HepG2 (cell line): Measurements from ENCODE around the gene ETFB. TPM values are rescaled to one million over a fixed set of nuclear protein-coding genes. Genes with fewer than 3 reads are reported as not detected.

Experiments used
- ATAC-seq: fragments of 200-7000 bp; cut with Tn5 transposase; 3 replicates; pipeline ENCODE4 v1.9.1; 2020; ENCODE audit warnings: mild to moderate bottlenecking, moderate library complexity
- BruUV-seq: library from RNA; stranded (reverse); fragments of 400-500 nt; replicated peaks from 2 replicates; lab custom pipeline; 2021; lab: Mats Ljungman, UMichigan
- CTCF ChIA-PET: fragments of 300-600 bp; formaldehyde crosslinking; extraction: SDS; loops from one replicate; lab custom pipeline; 2021; ENCODE audit warnings: low total read pairs, inconsistent platforms, low intra/inter-chr PET ratio; lab: Yijun Ruan, JAX
- POLR2A ChIA-PET: fragments of 350-600 bp; sonication (Branson Sonifier 250); formaldehyde crosslinking; loops from one replicate; lab custom pipeline; 2020; ENCODE audit warnings: antibody characterized with exemption, inconsistent platforms; lab: Yijun Ruan, JAX
- DNase-seq: peaks from one replicate; pipeline ENCODE4 v3.0.0-alpha.2; 2015; ENCODE audit warnings: low spot score
- FAIRE-seq: peaks from 3 replicates; lab custom pipeline; 2011; peaks lifted over from hg19 to GRCh38; lab: Jason Lieb, UNC
- H2AFZ ChIP-seq: one replicate; pipeline ENCODE4 v1.6.1; 2011; ENCODE audit warnings: low read length, inconsistent platforms
- H3K27ac ChIP-seq: fragments of 300-600 bp; 3 replicates; pipeline ENCODE4 v1.8.0; 2011; ENCODE audit warnings: mixed run types, mild to moderate bottlenecking, mixed read lengths, low read length, inconsistent platforms; ENCODE audit not compliant: insufficient read depth; ENCODE audit errors: extremely low read length
- H3K27me3 ChIP-seq, 2 experiments: fragments of 200-600 bp in 1 of 2; 2 replicates in 1 of 2; 3 replicates in 1 of 2; pipeline versions ENCODE4 v1.6.0 to v1.8.0; 2011; ENCODE audit warnings: low read length in 2 of 2, mild to moderate bottlenecking in 2 of 2, moderate library complexity in 2 of 2, inconsistent platforms in 1 of 2; ENCODE audit not compliant: insufficient read depth in 2 of 2, control insufficient read depth in 1 of 2
- H3K36me3 ChIP-seq, 2 experiments: fragments of 200-600 bp in 1 of 2; replicated peaks in 1 of 2; 2 replicates in 1 of 2; 3 replicates in 1 of 2; pipeline versions ENCODE4 v1.5.1 to v1.8.0; 2011; ENCODE audit warnings: low read length in 2 of 2, inconsistent platforms in 1 of 2; ENCODE audit not compliant: insufficient read depth in 2 of 2, control insufficient read depth in 1 of 2
- H3K4me1 ChIP-seq: 2 replicates; pipeline ENCODE4 v1.5.1; 2012; ENCODE audit warnings: low read length, inconsistent platforms; ENCODE audit not compliant: insufficient read depth
- H3K4me2 ChIP-seq: 2 replicates; pipeline ENCODE4 v1.6.0; 2011; ENCODE audit warnings: low read depth, low read length, inconsistent platforms
- H3K4me3 ChIP-seq, 3 experiments: fragments of 200-600 bp in 1 of 3; sonication (generic), shearing (Covaris generic) in 1 of 3; replicated peaks in 1 of 3; 2 replicates each; pipeline ENCODE4 v1.5.1; 2011 to 2016; ENCODE audit warnings: low read length in 3 of 3, inconsistent platforms in 2 of 3, low read depth in 2 of 3, mild to moderate bottlenecking in 2 of 3, control low read depth in 1 of 3, mixed read lengths in 1 of 3; ENCODE audit not compliant: insufficient read depth in 1 of 3
- H3K79me2 ChIP-seq: one replicate; pipeline ENCODE4 v1.6.1; 2011; ENCODE audit warnings: low read length, inconsistent platforms; ENCODE audit not compliant: insufficient read depth
- H3K9ac ChIP-seq: 2 replicates; pipeline ENCODE4 v1.6.0; 2011; ENCODE audit warnings: mild to moderate bottlenecking, low read depth, low read length, inconsistent platforms; ENCODE audit not compliant: insufficient read depth
- H3K9me3 ChIP-seq: 2 replicates; pipeline ENCODE4 v1.5.1; 2012; ENCODE audit warnings: mild to moderate bottlenecking, low read length
- H4K20me1 ChIP-seq: 2 replicates; pipeline ENCODE4 v1.6.0; 2011; ENCODE audit warnings: inconsistent platforms, mild to moderate bottlenecking, low read length, moderate library complexity; ENCODE audit not compliant: insufficient read depth
- NFE2L1 ChIP-seq: sonication (generic); formaldehyde crosslinking; IDR thresholded peaks from 2 replicates; pipeline ENCODE4 v1.4.0; 2020; ENCODE audit warnings: missing genetic modification reagents, mild to moderate bottlenecking, borderline replicate concordance
- PAF1 ChIP-seq: IDR thresholded peaks from 2 replicates; pipeline ENCODE4 v1.6.1; 2016; ENCODE audit warnings: missing genetic modification reagents, missing compliant biosample characterization
- PLSCR1 ChIP-seq: sonication (generic); formaldehyde crosslinking; IDR thresholded peaks from 2 replicates; pipeline ENCODE4 v1.5.0; 2020; ENCODE audit warnings: missing genetic modification reagents, mild to moderate bottlenecking, borderline replicate concordance
- RBFOX2 ChIP-seq: fragments of 200-400 bp; formaldehyde crosslinking; IDR thresholded peaks from 2 replicates; pipeline ENCODE4 v1.6.1; 2017; ENCODE audit warnings: low read depth, mild to moderate bottlenecking, low read length
- ZFP62 ChIP-seq: sonication (generic); formaldehyde crosslinking; IDR thresholded peaks from 2 replicates; pipeline ENCODE4 v1.4.0; 2020; ENCODE audit warnings: missing genetic modification reagents
- ZFY ChIP-seq: sonication (generic); formaldehyde crosslinking; IDR thresholded peaks from 2 replicates; pipeline ENCODE4 v1.4.0; 2020; ENCODE audit warnings: missing genetic modification reagents
- ZMYM3 ChIP-seq: sonication (generic); formaldehyde crosslinking; IDR thresholded peaks from 2 replicates; pipeline ENCODE4 v1.5.1; 2020; ENCODE audit warnings: mild to moderate bottlenecking, missing genetic modification reagents
- ZNF329 ChIP-seq: sonication (generic); formaldehyde crosslinking; IDR thresholded peaks from 2 replicates; pipeline ENCODE4 v1.9.0; 2021; ENCODE audit warnings: low read depth, mild to moderate bottlenecking, missing genetic modification reagents
- WGBS: methylation state at CpG from one replicate; pipeline ENCODE4 v1.1.6; 2017; ENCODE audit warnings: low lambda C conversion rate; 5-methylcytosine and 5-hydroxymethylcytosine counted together
- in situ Hi-C: cut with HindIII; loops from 2 replicates; pipeline ENCODE4 v1.10.0; 2017; ENCODE audit warnings: low pct_unique_long_range_greater_than_20kb; ENCODE audit not compliant: extremely low pct_ligation_motif_present
- intact Hi-C: fragments of 100-400 bp; cut with micrococcal nuclease; formaldehyde crosslinking; loops from one replicate; pipeline ENCODE4 v1.10.0; 2022; ENCODE audit not compliant: unreplicated experiment
- polyA plus RNA-seq, 8 experiments: library from polyadenylated mRNA; depleted of rRNA in 3 of 8; stranded (reverse) in 7 of 8; unstranded in 1 of 8; fragments of >200 nt; fragmentation: Illumina TruSeq in 4 of 8; extraction: Trizol in 4 of 8; gene quantifications; 2 replicates each; pipeline versions ENCODE4 v1.2.1 to v1.2.3, GENCODE V29; 2011 to 2016; ENCODE audit warnings: low read depth in 4 of 8, missing spikeins in 1 of 8, mixed read lengths in 1 of 8; ENCODE audit not compliant: insufficient read depth in 1 of 8
- total RNA-seq, 5 experiments: library from RNA; depleted of rRNA; stranded (reverse); fragments of >200 nt; fragmentation: Illumina TruSeq; extraction: Trizol; gene quantifications; 2 replicates each; pipeline ENCODE4 v1.2.3, GENCODE V29; 2016; ENCODE audit warnings: low read depth in 1 of 5
- TF ChIP-seq, protein P1 (sequence below): sonication (generic); formaldehyde crosslinking; IDR thresholded peaks from 2 replicates; pipeline ENCODE4 v1.4.0; 2020; ENCODE audit warnings: missing genetic modification reagents, mild to moderate bottlenecking, borderline replicate concordance
- TF ChIP-seq, protein P2 (sequence below): sonication (generic); formaldehyde crosslinking; IDR thresholded peaks from 2 replicates; pipeline ENCODE4 v1.5.0; 2020; ENCODE audit warnings: mild to moderate bottlenecking, missing genetic modification reagents

Gene ETFB
- total and polyA plus RNA-seq, 2 of the 13 experiments (the other 11 are each of a cell fraction or from before 2014, with no cell fraction given): 678 to 1,314 TPM

DNA sequence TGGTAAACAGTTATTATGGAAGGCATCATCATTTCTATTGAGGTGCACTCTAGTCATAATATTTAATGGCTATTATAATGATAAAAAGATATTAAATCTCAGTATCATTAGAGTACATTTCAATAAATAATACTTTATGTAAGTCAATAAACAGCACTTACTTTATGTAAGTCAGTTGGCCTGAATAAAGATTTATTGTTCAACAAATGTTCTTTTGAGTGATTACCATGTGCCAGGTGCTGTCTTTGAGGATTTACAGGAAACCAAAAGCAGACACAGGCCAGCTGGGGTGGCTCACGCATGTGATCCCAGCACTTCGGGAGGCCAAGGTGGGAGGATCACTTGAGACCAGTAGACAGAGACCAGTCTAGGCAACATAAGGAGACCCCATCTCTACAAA is 11.2 kb upstream of the ETFB start (continued):
- no peak for TF ChIP-seq PAF1 (CRISPR knock-in tag)
- no peak for TF ChIP-seq RBFOX2
- no peak for TF ChIP-seq NFE2L1

GRCh38 chr19:51375504-51376221 is 9.5 kb upstream of the ETFB start:
- Histone ChIP-seq H3K9me3 (no peaks in the 10 kb centered on the region), H3K27ac (no peak overlapping the region), H4K20me1 (no peaks in the 10 kb centered on the region), H3K9ac (no peak overlapping the region), H3K4me3 (no peak overlapping the region), H3K4me2 (no peak overlapping the region), H3K4me1 (peaks cover 30% of the 10 kb centered on the region), H3K79me2 (no peaks in the 10 kb centered on the region)
- intact Hi-C loops: no loop called here
- CTCF ChIA-PET: no interaction called here
- ATAC-seq (peak; percentile 51), FAIRE-seq (no peak)
- POLR2A ChIA-PET: interaction anchor here (0.9 kb wide), 1 partner anchor 12 kb away, joined by 3 read pairs; no protein-coding TSS in a partner anchor
- WGBS: 46% methylated on average over 10 of the region's 11 CpGs
- BruUV-seq: no TSS peak
- TF ChIP-seq, protein P1, sequence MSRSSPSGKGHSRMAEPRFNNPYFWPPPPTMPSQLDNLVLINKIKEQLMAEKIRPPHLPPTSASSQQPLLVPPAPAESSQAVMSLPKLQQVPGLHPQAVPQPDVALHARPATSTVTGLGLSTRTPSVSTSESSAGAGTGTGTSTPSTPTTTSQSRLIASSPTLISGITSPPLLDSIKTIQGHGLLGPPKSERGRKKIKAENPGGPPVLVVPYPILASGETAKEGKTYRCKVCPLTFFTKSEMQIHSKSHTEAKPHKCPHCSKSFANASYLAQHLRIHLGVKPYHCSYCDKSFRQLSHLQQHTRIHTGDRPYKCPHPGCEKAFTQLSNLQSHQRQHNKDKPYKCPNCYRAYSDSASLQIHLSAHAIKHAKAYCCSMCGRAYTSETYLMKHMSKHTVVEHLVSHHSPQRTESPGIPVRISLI (CRISPR knock-in tag): peak; percentile 86
- TF ChIP-seq ZNF329 (CRISPR knock-in tag) (no peak), PLSCR1 (no peak), ZFY (0 out of 2 replicates have a peak, but pooled peaks have one; percentile 19), ZFP62 (CRISPR knock-in tag) (no peak), ZMYM3 (CRISPR knock-in tag) (peak; percentile 70)
- TF ChIP-seq, protein P2, sequence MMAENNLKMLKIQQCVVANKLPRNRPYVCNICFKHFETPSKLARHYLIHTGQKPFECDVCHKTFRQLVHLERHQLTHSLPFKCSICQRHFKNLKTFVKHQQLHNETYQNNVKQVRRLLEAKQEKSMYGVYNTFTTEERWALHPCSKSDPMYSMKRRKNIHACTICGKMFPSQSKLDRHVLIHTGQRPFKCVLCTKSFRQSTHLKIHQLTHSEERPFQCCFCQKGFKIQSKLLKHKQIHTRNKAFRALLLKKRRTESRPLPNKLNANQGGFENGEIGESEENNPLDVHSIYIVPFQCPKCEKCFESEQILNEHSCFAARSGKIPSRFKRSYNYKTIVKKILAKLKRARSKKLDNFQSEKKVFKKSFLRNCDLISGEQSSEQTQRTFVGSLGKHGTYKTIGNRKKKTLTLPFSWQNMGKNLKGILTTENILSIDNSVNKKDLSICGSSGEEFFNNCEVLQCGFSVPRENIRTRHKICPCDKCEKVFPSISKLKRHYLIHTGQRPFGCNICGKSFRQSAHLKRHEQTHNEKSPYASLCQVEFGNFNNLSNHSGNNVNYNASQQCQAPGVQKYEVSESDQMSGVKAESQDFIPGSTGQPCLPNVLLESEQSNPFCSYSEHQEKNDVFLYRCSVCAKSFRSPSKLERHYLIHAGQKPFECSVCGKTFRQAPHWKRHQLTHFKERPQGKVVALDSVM (CRISPR knock-in tag): peak; percentile 75
- TF ChIP-seq, all 625 proteins: peak for 4
- in situ Hi-C loops: no loop called here
- Histone ChIP-seq H3K27me3 (peaks cover 0 to 14% of the 10 kb centered on the region in 2 experiments; a peak in 1 of 5 replicates), H2AFZ (no peak overlapping the region), H3K36me3 (no peaks in the 10 kb centered on the region)
- DNase-seq: no peak
